ENCODE data around the gene OR10A6. TPM values are rescaled to one million over a fixed set of nuclear protein-coding genes. Genes with fewer than 3 reads are reported as not detected.
A peak's percentile ranks its signal among the peaks of the same experiment; 100 is the strongest.

OR10A6 gene
- polyA plus RNA-seq, 1 of the 3 experiments (the other 2 are of a cell fraction), result not detected

- H3K4me1 ChIP-seq (ENCODE audit: control insufficient read depth in 1 of 2, insufficient read depth in 2 of 2, low read depth in 1 of 2, low read length in 1 of 2), result no peaks in the 10 kb centered on the region; a peak in 2 of 4 replicates
- POLR2A ChIA-PET, result no interaction called here
These were observed 25.5 kb downstream of the OR10A6 start for GRCh38 chr11:7905549-7905948.

GRCh38 chr11:7904917-7905316 lies 26.2 kb downstream of the OR10A6 start:
- Histone ChIP-seq H3K4me3 (ENCODE audit: low read depth in 2 of 2, low read length in 1 of 2) (no peak overlapping the region), H3K9ac (no peak overlapping the region)

More at GRCh38 chr11:7905549-7905948, 25.5 kb downstream of the OR10A6 start:
- Histone ChIP-seq H3K36me3 (replicated peaks in 1 of 2; ENCODE audit: control insufficient read depth in 1 of 2, insufficient read depth in 2 of 2, low read length in 1 of 2) (no peaks in the 10 kb centered on the region), H3F3A (replicated peaks; ENCODE audit: insufficient read depth) (no peaks in the 10 kb centered on the region), H3K79me2 (ENCODE audit: insufficient read depth) (no peaks in the 10 kb centered on the region), H3K4me2 (no peak overlapping the region), H3K9me3 (no peaks in the 10 kb centered on the region), H3K9me2 (no peaks in the 10 kb centered on the region), H3K9ac (no peak overlapping the region), H3K27me3 (ENCODE audit: insufficient read depth) (no peaks in the 10 kb centered on the region), H4K20me1 (ENCODE audit: insufficient read depth) (no peaks in the 10 kb centered on the region), H2AFZ (ENCODE audit: low read depth) (peak overlapping the region; percentile 60; the same call in 1 of the 2 replicates), H3K4me3 (ENCODE audit: low read depth in 2 of 2, low read length in 1 of 2) (no peak overlapping the region), H3K27ac (ENCODE audit: low read depth in 2 of 2, low read length in 1 of 2) (no peak overlapping the region)
- 20% methylated on average over 9 of the region's 9 CpGs for WGBS (ENCODE audit: low lambda C conversion rate)
- CTCF ChIA-PET, result interaction anchor here (1.1 to 4.6 kb wide), 3 partner anchors 14 to 185 kb away, joined by 3 to 28 read pairs (median 3); partner anchors contain the start of gene EIF3F
- TF ChIP-seq MAX (IDR thresholded peaks at IDR 0.05; ENCODE audit: low read depth), result no peak
- no peak for TF ChIP-seq USF2 (IDR thresholded peaks at IDR 0.05; ENCODE audit: borderline replicate concordance, low read depth, low read length)
- no peak for TF ChIP-seq NFIC (IDR thresholded peaks at IDR 0.05; ENCODE audit: borderline replicate concordance)
- no peak for TF ChIP-seq ELF1 (IDR thresholded peaks at IDR 0.05)
- TF ChIP-seq YY1 (IDR thresholded peaks at IDR 0.05; ENCODE audit: low read depth), result no peak
- no peak for TF ChIP-seq TAF1 (IDR thresholded peaks at IDR 0.05; ENCODE audit: borderline replicate concordance, low read depth, low read length)
- TF ChIP-seq CHD2 (IDR thresholded peaks at IDR 0.05; ENCODE audit: low read length, partially characterized antibody), result no peak
- no peak for TF ChIP-seq RAD21 (IDR thresholded peaks at IDR 0.05; ENCODE audit: low read length)
- no peak for TF ChIP-seq USF1 (IDR thresholded peaks at IDR 0.05; ENCODE audit: borderline replicate concordance, low read depth)
- TF ChIP-seq MXI1 (IDR thresholded peaks at IDR 0.05; ENCODE audit: low read depth, low read length), result no peak
- no peak for DNase-seq

More at GRCh38 chr11:7904917-7905316, 26.2 kb downstream of the OR10A6 start:
- no peak overlapping the region for H3K4me2 ChIP-seq
- no peak overlapping the region for H3K27ac ChIP-seq (ENCODE audit: low read depth in 2 of 2, low read length in 1 of 2)
- ChIA-PET POLR2A (no interaction called here), CTCF (interaction anchor here (1.1 to 4.6 kb wide), 3 partner anchors 13 to 186 kb away, joined by 3 to 28 read pairs (median 3); partner anchors contain the start of gene EIF3F)
- no peaks in the 10 kb centered on the region for H3K79me2 ChIP-seq (ENCODE audit: insufficient read depth)
- TF ChIP-seq JUND (IDR thresholded peaks at IDR 0.05) (no peak), GATA2 (CRISPR knock-in tag; IDR thresholded peaks at IDR 0.05) (no peak), TEAD4 (IDR thresholded peaks at IDR 0.05; ENCODE audit: borderline replicate concordance, insufficient read depth) (no peak), NRF1 (IDR thresholded peaks at IDR 0.05; ENCODE audit: low read depth, low read length) (no peak), EP300 (IDR thresholded peaks at IDR 0.05; ENCODE audit: borderline replicate concordance in 1 of 2, low read depth in 1 of 2, low read length in 1 of 2) (no peak), TCF12 (IDR thresholded peaks at IDR 0.05) (no peak), PBX3 (IDR thresholded peaks at IDR 0.05) (no peak), FOXM1 (IDR thresholded peaks at IDR 0.05; ENCODE audit: low read depth) (no peak), RXRA (IDR thresholded peaks at IDR 0.05; ENCODE audit: borderline replicate concordance, low read depth) (no peak), SIN3A (IDR thresholded peaks at IDR 0.05; ENCODE audit: borderline replicate concordance, low read depth, low read length) (no peak), FOXJ3 (CRISPR knock-in tag; IDR thresholded peaks at IDR 0.05) (no peak), YY1 (IDR thresholded peaks at IDR 0.05; ENCODE audit: low read depth) (no peak), SMC3 (IDR thresholded peaks at IDR 0.05; ENCODE audit: low read depth, low read length) (peak; percentile 51; the same call in 1 of the 2 replicates), CTCF (IDR thresholded peaks at IDR 0.05) (peak; percentile 57), RAD21 (IDR thresholded peaks at IDR 0.05; ENCODE audit: low read length) (peak; percentile 48), RCOR1 (IDR thresholded peaks at IDR 0.05; ENCODE audit: low read length) (no peak), CHD2 (IDR thresholded peaks at IDR 0.05; ENCODE audit: low read length, partially characterized antibody) (no peak)
- DNase-seq, result no peak
- H4K20me1 ChIP-seq (ENCODE audit: insufficient read depth), result no peaks in the 10 kb centered on the region
- no peaks in the 10 kb centered on the region for H3K27me3 ChIP-seq (ENCODE audit: insufficient read depth)
- H3F3A ChIP-seq (replicated peaks; ENCODE audit: insufficient read depth), result no peaks in the 10 kb centered on the region
- peak overlapping the region; percentile 60; the same call in 1 of the 2 replicates for H2AFZ ChIP-seq (ENCODE audit: low read depth)
- H3K9me3 ChIP-seq, result no peaks in the 10 kb centered on the region
- H3K36me3 ChIP-seq (replicated peaks in 1 of 2; ENCODE audit: control insufficient read depth in 1 of 2, insufficient read depth in 2 of 2, low read length in 1 of 2), result no peaks in the 10 kb centered on the region
- WGBS (ENCODE audit: low lambda C conversion rate), result 18% methylated on average over 3 of the region's 3 CpGs
- no peaks in the 10 kb centered on the region; a peak in 2 of 4 replicates for H3K4me1 ChIP-seq (ENCODE audit: control insufficient read depth in 1 of 2, insufficient read depth in 2 of 2, low read depth in 1 of 2, low read length in 1 of 2)
- no peaks in the 10 kb centered on the region for H3K9me2 ChIP-seq
